GM12875 (cell line): ENCODE results near the gene RRP1B.
"Not testable (repeated sequence)": the region's sequence is repeated elsewhere in the genome, so short reads cannot be mapped to it uniquely, and the experiment has no call there.

ENCODE experiments used
- H3K4me3 ChIP-seq: one replicate; pipeline ENCODE4 v1.5.1; 2011; ENCODE audit warnings: low read depth, low read length, control low read depth
- CTCF ChIP-seq: IDR thresholded peaks from 2 replicates; pipeline ENCODE4 v1.5.1; 2011; ENCODE audit warnings: low read depth, mild to moderate bottlenecking, control low read depth, inconsistent platforms, low read length, moderate library complexity, borderline replicate concordance; ENCODE audit not compliant: insufficient read depth

Gene RRP1B

GRCh38 chr21:43675871-43676270 lies 16.5 kb downstream of the RRP1B start:
- H3K4me3 ChIP-seq, result no peak overlapping the region

GRCh38 chr21:43676391-43676790 lies 17.0 kb downstream of the RRP1B start:
- no peak for TF ChIP-seq CTCF
- H3K4me3 ChIP-seq, result no peak overlapping the region

More at GRCh38 chr21:43675871-43676270, 16.5 kb downstream of the RRP1B start:
- TF ChIP-seq CTCF, result no peak

- no peak for TF ChIP-seq CTCF
- H3K4me3 ChIP-seq, result no peak overlapping the region
These were observed 20.6 kb downstream of the RRP1B start for GRCh38 chr21:43679951-43680350.

- not testable (repeated sequence) for H3K4me3 ChIP-seq
These were observed 21.1 kb downstream of the RRP1B start for GRCh38 chr21:43680421-43680820.

- no peak overlapping the region for H3K4me3 ChIP-seq
- TF ChIP-seq CTCF, result no peak
These were observed 22.3 kb downstream of the RRP1B start for GRCh38 chr21:43681650-43682049.

GRCh38 chr21:43684424-43684823 lies 25.1 kb downstream of the RRP1B start:
- TF ChIP-seq CTCF, result no peak

GRCh38 chr21:43686811-43687565 lies 27.6 kb downstream of the RRP1B start:
- TF ChIP-seq CTCF, result no peak
- H3K4me3 ChIP-seq, result no peak overlapping the region

More at GRCh38 chr21:43684424-43684823, 25.1 kb downstream of the RRP1B start:
- H3K4me3 ChIP-seq, result no peak overlapping the region
